HCT116 (cell line): ENCODE measurements around the gene IGSF6. TPM values are rescaled to one million over a fixed set of nuclear protein-coding genes. Genes with fewer than 3 reads are reported as not detected.
"Not testable (repeated sequence)": the region's sequence is repeated elsewhere in the genome, so short reads cannot be mapped to it uniquely, and the experiment has no call there.

Experiments
- ATAC-seq: fragments of 200-7000 bp; cut with Tn5 transposase; 2 replicates; pipeline ENCODE4 v1.9.1; 2020; ENCODE audit warnings: mild to moderate bottlenecking, moderate library complexity
- BruUV-seq: library from RNA; stranded (reverse); fragments of 400-500 nt; replicated peaks from 2 replicates; lab custom pipeline; 2021; lab: Mats Ljungman, UMichigan
- CTCF ChIA-PET: fragments of 300-600 bp; sonication (Branson Sonifier 250); formaldehyde crosslinking; loops from one replicate; lab custom pipeline; 2021; ENCODE audit warnings: antibody characterized with exemption; lab: Charles Lee
- POLR2A ChIA-PET: fragments of 300-600, 350-600 bp; sonication (Branson Sonifier 250); formaldehyde crosslinking; loops from one replicate; lab custom pipeline; 2021; ENCODE audit warnings: antibody characterized with exemption; lab: Charles Lee
- RAD21 ChIA-PET, 2 experiments: fragments of 300-600 bp; sonication (Branson Sonifier 250); formaldehyde crosslinking; loops; one replicate each; lab custom pipeline; 2023; ENCODE audit warnings: low total read pairs in 2 of 2; ENCODE audit not compliant: uncharacterized antibody in 2 of 2, unreplicated experiment in 2 of 2, low non-redundant PET in 1 of 2; lab: Charles Lee
- DNase-seq: peaks from one replicate; pipeline ENCODE4 v3.0.0-alpha.2; 2010; ENCODE audit warnings: low read depth, low spot score
- H2AFZ ChIP-seq: fragments of 200-600 bp; shearing (Covaris generic), sonication (generic); 2 replicates; pipeline ENCODE4 v1.6.1; 2017; ENCODE audit warnings: low read depth, mixed run types, mixed read lengths, antibody characterized with exemption, low read length; ENCODE audit not compliant: poor library complexity, severe bottlenecking
- H3K27ac ChIP-seq: 2 replicates; pipeline ENCODE4 v1.5.1; 2012; ENCODE audit warnings: low read depth, low read length
- H3K27me3 ChIP-seq: fragments of 200-600 bp; sonication (generic); 2 replicates; pipeline ENCODE4 v1.6.1; 2016; ENCODE audit warnings: mixed run types, low read length, mixed read lengths; ENCODE audit not compliant: insufficient read depth
- H3K36me3 ChIP-seq, 2 experiments: fragments of 200-500 bp in 1 of 2; fragments of 200-600 bp in 1 of 2; sonication (Bioruptor generic) in 1 of 2; sonication (generic) in 1 of 2; 2 replicates each; pipeline versions ENCODE4 v1.5.1 to v1.6.1; 2014 to 2016; ENCODE audit warnings: low read length in 2 of 2, inconsistent platforms in 1 of 2, mixed read lengths in 1 of 2, mixed run types in 1 of 2; ENCODE audit not compliant: insufficient read depth in 2 of 2, control insufficient read depth in 1 of 2
- H3K4me1 ChIP-seq, 2 experiments: fragments of 200-600 bp in 1 of 2; sonication (generic) in 1 of 2; 2 replicates each; pipeline versions ENCODE4 v1.5.1 to v1.6.1; 2012 to 2017; ENCODE audit warnings: low read length in 2 of 2, inconsistent platforms in 1 of 2, mild to moderate bottlenecking in 1 of 2, mixed read lengths in 1 of 2, mixed run types in 1 of 2, moderate library complexity in 1 of 2; ENCODE audit not compliant: insufficient read depth in 2 of 2, control insufficient read depth in 1 of 2
- H3K4me2 ChIP-seq: fragments of 200-600 bp; sonication (generic); 2 replicates; pipeline ENCODE4 v1.6.1; 2017; ENCODE audit warnings: mixed run types, low read length, mixed read lengths
- H3K4me3 ChIP-seq, 2 experiments: fragments of 200-600 bp in 1 of 2; sonication (generic) in 1 of 2; replicated peaks in 1 of 2; 2 replicates each; pipeline ENCODE4 v1.5.1; 2011 to 2016; ENCODE audit warnings: low read length in 2 of 2, control low read depth in 1 of 2, low read depth in 1 of 2, mild to moderate bottlenecking in 1 of 2, mixed read lengths in 1 of 2, mixed run types in 1 of 2
- H3K79me2 ChIP-seq: fragments of 200-600 bp; sonication (generic); 2 replicates; pipeline ENCODE4 v1.6.1; 2017; ENCODE audit warnings: mild to moderate bottlenecking, mixed run types, low read length, moderate library complexity, mixed read lengths; ENCODE audit not compliant: insufficient read depth
- H3K9ac ChIP-seq: fragments of 200-600 bp; sonication (generic); 2 replicates; pipeline ENCODE4 v1.6.1; 2016; ENCODE audit warnings: low read length, mixed read lengths
- H3K9me2 ChIP-seq: fragments of 200-600 bp; sonication (generic), shearing (Covaris generic); 2 replicates; pipeline ENCODE4 v1.6.1; 2017; ENCODE audit warnings: mixed run types, mild to moderate bottlenecking, moderate library complexity; ENCODE audit not compliant: insufficient read depth
- H3K9me3 ChIP-seq, 2 experiments: fragments of 200-500 bp in 1 of 2; fragments of 200-600 bp in 1 of 2; sonication (Bioruptor generic) in 1 of 2; sonication (generic) in 1 of 2; 2 replicates each; pipeline ENCODE4 v1.6.1; 2014 to 2017; ENCODE audit warnings: low read length in 2 of 2, mixed read lengths in 2 of 2, inconsistent platforms in 1 of 2, low read depth in 1 of 2, mild to moderate bottlenecking in 1 of 2, mixed run types in 1 of 2, moderate library complexity in 1 of 2; ENCODE audit not compliant: control insufficient read depth in 1 of 2, insufficient read depth in 1 of 2
- H4K20me1 ChIP-seq: fragments of 200-600 bp; sonication (generic), shearing (Covaris generic); 2 replicates; pipeline ENCODE4 v1.6.1; 2017; ENCODE audit warnings: mixed run types, mild to moderate bottlenecking, moderate library complexity; ENCODE audit not compliant: insufficient read depth
- EGR1 ChIP-seq: IDR thresholded peaks from 2 replicates; pipeline ENCODE4 v1.6.1; 2012; ENCODE audit warnings: low read depth
- ELF1 ChIP-seq: IDR thresholded peaks from 2 replicates; pipeline ENCODE4 v1.6.1; 2012; ENCODE audit warnings: low read depth, borderline replicate concordance
- RAD21 ChIP-seq: IDR thresholded peaks from 2 replicates; pipeline ENCODE4 v1.6.1; 2012; ENCODE audit warnings: low read depth, mild to moderate bottlenecking
- SIN3A ChIP-seq: IDR thresholded peaks from 2 replicates; pipeline ENCODE4 v1.6.1; 2012; ENCODE audit warnings: low read depth
- intact Hi-C: fragments of 100-400 bp; cut with micrococcal nuclease; formaldehyde crosslinking; loops from 2 replicates; pipeline ENCODE4 v1.10.0; 2022
- total RNA-seq: library from RNA; stranded (reverse); gene quantifications from one replicate; pipeline ENCODE4 v1.2.1, GENCODE V29; 2021; ENCODE audit not compliant: unreplicated experiment

Gene IGSF6
- total RNA-seq, 1 experiment from 2014 or later: not detected

DNA sequence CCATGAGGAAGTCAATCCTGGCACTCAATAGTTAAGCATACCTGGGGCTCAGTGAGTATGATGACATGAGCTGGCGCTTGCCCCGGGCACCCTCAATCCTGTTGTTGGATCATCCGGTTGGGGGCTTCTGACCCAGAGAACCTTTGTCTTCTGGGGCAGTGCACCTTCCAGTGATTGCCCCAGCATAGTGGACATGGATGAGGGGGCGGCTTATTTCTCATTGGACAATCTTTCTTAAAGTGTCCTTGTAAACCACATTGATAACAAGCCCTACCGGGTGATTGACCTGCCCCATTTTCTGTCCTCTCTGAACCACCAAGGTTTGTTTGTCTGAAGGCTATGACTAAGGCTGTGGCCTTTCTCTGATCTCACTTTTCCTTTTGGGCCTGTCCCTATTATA lies 18.2 kb downstream of the IGSF6 start:
- Histone ChIP-seq H3K79me2 (no peaks in the 10 kb centered on the region), H3K4me3 (no peak overlapping the region), H3K27ac (no peak overlapping the region), H3K36me3 (no peaks in the 10 kb centered on the region), H3K9me2 (no peaks in the 10 kb centered on the region), H3K27me3 (no peaks in the 10 kb centered on the region), H3K9me3 (no peaks in the 10 kb centered on the region), H3K4me2 (no peak overlapping the region), H3K9ac (no peak overlapping the region), H4K20me1 (no peaks in the 10 kb centered on the region), H3K4me1 (no peaks in the 10 kb centered on the region), H2AFZ (no peak overlapping the region)
- ChIA-PET POLR2A (no interaction called here), RAD21 (no interaction called here), CTCF (no interaction called here)
- BruUV-seq: no TSS peak
- intact Hi-C loops: no loop called here
- TF ChIP-seq EGR1 (no peak), SIN3A (no peak), RAD21 (no peak), ELF1 (no peak)
- DNase-seq (no peak), ATAC-seq (no peak)

DNA sequence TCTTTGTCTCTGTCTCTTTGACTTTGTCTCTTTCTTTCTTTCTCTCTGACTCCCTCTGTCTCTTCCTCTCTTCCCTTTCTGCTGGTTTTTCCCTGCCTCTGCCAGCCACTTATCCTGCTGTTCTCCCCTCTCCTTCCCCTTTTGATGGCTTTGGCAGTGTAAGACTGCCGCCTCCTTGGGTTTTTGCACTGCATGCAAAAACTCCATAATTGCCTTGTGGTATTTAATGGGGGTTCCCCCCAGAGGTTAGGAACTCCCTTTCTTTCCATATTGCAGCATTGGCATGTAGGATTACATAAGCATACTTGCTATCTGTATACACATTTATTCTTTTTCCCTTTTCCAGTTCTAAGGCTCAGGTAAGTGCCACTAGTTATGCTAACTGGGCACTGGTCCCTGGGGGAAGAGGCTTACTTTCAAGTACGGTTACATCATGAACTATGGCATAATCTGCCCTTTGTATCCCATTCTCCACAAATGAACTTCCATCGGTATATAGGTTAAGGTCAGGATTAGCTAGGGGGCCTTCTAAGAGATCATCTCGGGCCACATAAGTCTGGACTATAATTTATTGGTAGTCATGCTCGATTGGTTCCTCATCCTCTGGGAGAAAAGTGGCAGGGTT lies 20.3 kb downstream of the IGSF6 start:
- POLR2A ChIA-PET, CTCF ChIA-PET, BruUV-seq, H3K36me3 ChIP-seq, H3K27me3 ChIP-seq, intact Hi-C loops, RAD21 ChIA-PET, H3K4me2 ChIP-seq, ATAC-seq, DNase-seq, H3K27ac ChIP-seq, H3K9me3 ChIP-seq, H4K20me1 ChIP-seq, H3K4me3 ChIP-seq, H2AFZ ChIP-seq, H3K4me1 ChIP-seq, H3K9ac ChIP-seq, H3K79me2 ChIP-seq, H3K9me2 ChIP-seq: not testable (repeated sequence)

DNA sequence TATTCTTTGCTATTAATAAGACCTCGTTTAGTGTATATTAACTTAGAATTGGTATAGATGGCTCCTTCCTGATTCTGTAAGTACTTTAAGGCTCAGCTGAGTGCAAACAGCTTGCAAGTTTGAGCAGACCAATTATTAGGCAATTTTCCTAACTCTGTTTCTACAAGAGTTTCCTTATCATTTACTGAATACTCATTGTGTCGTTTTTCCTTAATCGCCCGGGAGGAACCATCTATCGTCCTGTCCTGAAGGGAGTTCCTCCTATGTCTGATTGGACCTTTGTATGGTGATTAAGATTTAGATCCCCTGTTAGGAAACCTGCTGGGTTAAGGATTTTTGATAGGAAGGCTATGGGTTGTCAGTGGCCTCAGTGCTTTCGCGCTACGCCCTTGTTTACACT lies 21.0 kb downstream of the IGSF6 start:
- H2AFZ ChIP-seq, DNase-seq, H4K20me1 ChIP-seq, H3K9me2 ChIP-seq, POLR2A ChIA-PET, H3K4me1 ChIP-seq, intact Hi-C loops, H3K36me3 ChIP-seq, H3K9me3 ChIP-seq, H3K4me3 ChIP-seq, H3K27me3 ChIP-seq, H3K27ac ChIP-seq, BruUV-seq, RAD21 ChIA-PET, ATAC-seq, H3K9ac ChIP-seq, H3K4me2 ChIP-seq, H3K79me2 ChIP-seq, CTCF ChIA-PET: not testable (repeated sequence)

DNA sequence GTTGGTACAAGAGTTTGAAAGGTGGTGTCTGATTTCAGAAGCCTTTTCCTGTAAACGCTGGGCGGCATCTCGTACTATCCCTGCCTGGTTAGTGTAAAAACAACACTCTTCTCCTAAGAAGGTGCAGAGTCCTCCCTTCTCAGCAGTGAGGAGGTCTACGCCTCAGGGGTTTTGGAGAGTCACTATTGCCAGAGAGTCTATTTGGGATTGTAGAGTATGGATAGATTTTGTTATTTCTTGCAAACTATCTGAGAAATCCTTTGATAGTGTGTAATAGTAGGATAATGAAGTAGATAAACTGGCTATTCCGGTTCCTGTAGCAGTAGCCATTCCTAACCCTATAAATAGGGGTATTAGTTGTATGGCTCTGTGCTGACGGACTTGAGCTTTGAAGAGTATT lies 21.5 kb downstream of the IGSF6 start:
- CTCF ChIA-PET, intact Hi-C loops, H3K4me3 ChIP-seq, RAD21 ChIA-PET, POLR2A ChIA-PET, H4K20me1 ChIP-seq, H3K79me2 ChIP-seq, DNase-seq, H3K4me2 ChIP-seq, H3K9me3 ChIP-seq, H2AFZ ChIP-seq, H3K27me3 ChIP-seq, H3K36me3 ChIP-seq, ATAC-seq, H3K9ac ChIP-seq, H3K9me2 ChIP-seq, H3K27ac ChIP-seq, BruUV-seq: not testable (repeated sequence)
- H3K4me1 ChIP-seq: peaks cover 9 to 11% of the 10 kb centered on the region in 2 experiments; a peak in 3 of 4 replicates
